Measurements from ENCODE around the gene IL1RL2. TPM values are rescaled to one million over a fixed set of nuclear protein-coding genes. Genes with fewer than 3 reads are reported as not detected.

IL1RL2 gene
- total RNA-seq, 1 experiment from 2014 or later: not detected

- no peak overlapping the region for H3K4me2 ChIP-seq (ENCODE audit: low read length)
- RAD21 ChIA-PET (ENCODE audit: low non-redundant PET in 1 of 2, low total read pairs in 2 of 2, uncharacterized antibody in 2 of 2, unreplicated experiment in 2 of 2): no interaction called here
- CTCF ChIA-PET: no interaction called here
- H3K4me3 ChIP-seq (replicated peaks in 1 of 2; ENCODE audit: low read depth in 1 of 2, low read length in 2 of 2): no peak overlapping the region
- H3K9ac ChIP-seq (ENCODE audit: low read length): no peak overlapping the region
- intact Hi-C loops (cut with micrococcal nuclease): no loop called here
- H3K9me3 ChIP-seq (ENCODE audit: control insufficient read depth in 1 of 2, insufficient read depth in 1 of 2, low read depth in 1 of 2, low read length in 2 of 2): 0 out of 4 replicates have a peak, but pooled peaks cover 0 to 7% of the 10 kb centered on the region in 2 experiments
- H3K27ac ChIP-seq (ENCODE audit: low read depth, low read length): no peak overlapping the region
- H3K4me1 ChIP-seq (ENCODE audit: control insufficient read depth in 1 of 2, insufficient read depth in 2 of 2, low read length in 2 of 2): no peaks in the 10 kb centered on the region
- ATAC-seq: no peak
- H2AFZ ChIP-seq (ENCODE audit: low read depth, low read length, poor library complexity, severe bottlenecking): no peak overlapping the region
- DNase-seq (ENCODE audit: low read depth, low spot score): no peak
- POLR2A ChIA-PET: no interaction called here
- H3K9me2 ChIP-seq (ENCODE audit: insufficient read depth): no peaks in the 10 kb centered on the region
- H3K27me3 ChIP-seq (ENCODE audit: insufficient read depth, low read length): no peaks in the 10 kb centered on the region
- H4K20me1 ChIP-seq (ENCODE audit: insufficient read depth): no peaks in the 10 kb centered on the region
- TF ChIP-seq RAD21 (IDR thresholded peaks at IDR 0.05; ENCODE audit: low read depth) (no peak), MAX (IDR thresholded peaks at IDR 0.05) (no peak), YY1 (IDR thresholded peaks at IDR 0.05; ENCODE audit: extremely low read depth, insufficient replicate concordance, low read depth, low read length) (no peak), TCF7L2 (IDR thresholded peaks at IDR 0.05; ENCODE audit: borderline replicate concordance, extremely low read depth, insufficient read depth, insufficient read length) (no peak), ZBTB33 (IDR thresholded peaks at IDR 0.05; ENCODE audit: extremely low read depth, insufficient replicate concordance, low read length) (no peak), EGR1 (IDR thresholded peaks at IDR 0.05; ENCODE audit: low read depth) (no peak), ZNF274 (IDR thresholded peaks at IDR 0.05; ENCODE audit: low read depth, low read length) (no peak)
- no peaks in the 10 kb centered on the region for H3K79me2 ChIP-seq (ENCODE audit: insufficient read depth, low read length)
- no peaks in the 10 kb centered on the region for H3K36me3 ChIP-seq (ENCODE audit: control insufficient read depth in 1 of 2, insufficient read depth in 2 of 2, low read length in 2 of 2)
- no TSS peak for BruUV-seq (replicated peaks)
Measured at GRCh38 chr2:102149243-102149642, 37.6 kb upstream of the IL1RL2 start.

Data from HCT116 (cell line).